ENCODE results near the gene TLL2. TPM values are rescaled to one million over a fixed set of nuclear protein-coding genes. Genes with fewer than 3 reads are reported as not detected.

Gene TLL2
- total and polyA plus RNA-seq, 2 of the 4 experiments (the other 2 are of a cell fraction) = under 0.01 to 0.05 TPM

DNA sequence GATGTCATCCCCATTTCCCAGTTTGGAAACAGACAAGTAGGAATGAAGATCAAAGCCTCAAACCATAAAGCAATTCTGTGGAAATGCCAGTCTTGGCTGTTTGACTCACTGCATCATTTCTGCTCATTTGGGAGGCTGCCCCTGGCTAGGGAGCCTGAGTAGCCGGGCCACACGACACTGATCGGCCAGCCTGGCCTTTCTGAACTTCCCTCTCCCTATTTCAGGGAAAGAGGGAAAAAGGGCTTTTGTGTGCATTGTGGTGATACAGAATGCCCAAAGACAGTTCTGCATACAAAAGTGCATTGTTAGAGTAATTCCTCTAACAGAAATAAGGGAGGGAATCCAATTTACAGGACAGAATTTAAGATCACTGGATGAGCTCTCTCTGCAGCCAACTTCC, 113.3 kb downstream of the TLL2 start:
- Histone ChIP-seq H2BK15ac (ENCODE audit: low read depth, low read length) (no peak overlapping the region), H4K20me1 (ENCODE audit: insufficient read depth, low read length) (no peaks in the 10 kb centered on the region), H3K56ac (ENCODE audit: extremely low read depth, insufficient read depth, low read length) (no peak overlapping the region), H3K27ac (ENCODE audit: insufficient read depth, low read length) (no peak overlapping the region), H2AFZ (replicated peaks; ENCODE audit: low read length, poor library complexity) (no peak overlapping the region), H3K4ac (ENCODE audit: low read depth, low read length) (no peak overlapping the region), H4K8ac (ENCODE audit: low read depth in 2 of 2, low read length in 2 of 2) (no peak overlapping the region), H3K27me3 (ENCODE audit: control insufficient read depth, insufficient read depth, low read length) (peaks cover 38% of the 10 kb centered on the region), H2AK5ac (ENCODE audit: low read depth, low read length) (no peak overlapping the region), H3K36me3 (ENCODE audit: control insufficient read depth, insufficient read depth, low read length) (no peaks in the 10 kb centered on the region), H3K9me3 (ENCODE audit: control insufficient read depth, insufficient read depth, low read length) (no peaks in the 10 kb centered on the region), H3K9ac (ENCODE audit: low read depth, low read length) (no peak overlapping the region), H3K4me1 (ENCODE audit: control insufficient read depth, insufficient read depth, low read length) (no peaks in the 10 kb centered on the region), H4K5ac (ENCODE audit: low read depth, low read length) (no peak overlapping the region), H3K4me2 (ENCODE audit: low read depth, low read length) (no peak overlapping the region), H2BK120ac (ENCODE audit: low read depth, low read length) (no peak overlapping the region), H2BK20ac (ENCODE audit: low read depth, low read length) (no peak overlapping the region), H3K23ac (ENCODE audit: low read depth, low read length) (no peak overlapping the region), H2AK9ac (replicated peaks; ENCODE audit: low read depth, low read length, poor library complexity) (no peak overlapping the region), H4K91ac (ENCODE audit: insufficient read depth, low read depth, low read length) (no peak overlapping the region), H3K4me3 (ENCODE audit: insufficient read depth, low read depth, low read length) (no peak overlapping the region), H3K14ac (replicated peaks; ENCODE audit: low read depth, low read length) (no peak overlapping the region), H2BK5ac (ENCODE audit: low read depth, low read length, poor library complexity, severe bottlenecking) (no peak overlapping the region), H3K79me1 (ENCODE audit: low read depth in 1 of 2, low read length in 2 of 2) (no peaks in the 10 kb centered on the region), H3K9me1 (ENCODE audit: insufficient read depth, low read length) (no peaks in the 10 kb centered on the region), H3K18ac (ENCODE audit: low read depth, low read length) (no peak overlapping the region)
- DNase-seq (no peak), ATAC-seq (ENCODE audit: low read depth) (no peak)
- dilution Hi-C loops (cut with HindIII; ENCODE audit: low sequenced_read_pairs, unreplicated experiment) (no loop called here), in situ Hi-C loops (cut with MboI; ENCODE audit: low sequenced_read_pairs) (no loop called here), intact Hi-C loops (cut with micrococcal nuclease) (no loop called here)
- POLR2A ChIA-PET (ENCODE audit: unreplicated experiment) = no interaction called here
- no CpG with 5 or more reads among the region's 3 CpGs for WGBS, 2 experiments (ENCODE audit: extremely low coverage in 2 of 2, insufficient read length in 1 of 2)
- CTCF ChIA-PET = no interaction called here
- TF ChIP-seq MAZ (IDR thresholded peaks at IDR 0.05; ENCODE audit: borderline replicate concordance, low read depth, low read length) (no peak), POLR2A (IDR thresholded peaks at IDR 0.05; ENCODE audit: low read depth, low read length) (no peak), MAFK (IDR thresholded peaks at IDR 0.05; ENCODE audit: low read depth, low read length) (no peak), CEBPB (IDR thresholded peaks at IDR 0.05; ENCODE audit: low read depth, low read length) (no peak), FOS (IDR thresholded peaks at IDR 0.05; ENCODE audit: low read depth, low read length) (no peak), MXI1 (IDR thresholded peaks at IDR 0.05; ENCODE audit: borderline replicate concordance, low read depth, low read length) (no peak), RCOR1 (IDR thresholded peaks at IDR 0.05; ENCODE audit: insufficient replicate concordance, low read length) (no peak), CTCF (conservative IDR thresholded peaks at IDR 0.05; ENCODE audit: low read depth, low read length) (no peak), SMC3 (IDR thresholded peaks at IDR 0.05; ENCODE audit: low read depth, low read length) (no peak), NFE2L2 (IDR thresholded peaks at IDR 0.05; ENCODE audit: low read depth, low read length) (no peak), RAD21 (IDR thresholded peaks at IDR 0.05; ENCODE audit: low read length) (no peak), RFX5 (IDR thresholded peaks at IDR 0.05; ENCODE audit: low read depth, low read length) (no peak), CHD1 (IDR thresholded peaks at IDR 0.05; ENCODE audit: low read depth, low read length) (no peak), USF2 (IDR thresholded peaks at IDR 0.05; ENCODE audit: low read depth, low read length) (no peak), BHLHE40 (IDR thresholded peaks at IDR 0.05; ENCODE audit: low read depth, low read length) (no peak)
- TF ChIP-seq, protein P1, sequence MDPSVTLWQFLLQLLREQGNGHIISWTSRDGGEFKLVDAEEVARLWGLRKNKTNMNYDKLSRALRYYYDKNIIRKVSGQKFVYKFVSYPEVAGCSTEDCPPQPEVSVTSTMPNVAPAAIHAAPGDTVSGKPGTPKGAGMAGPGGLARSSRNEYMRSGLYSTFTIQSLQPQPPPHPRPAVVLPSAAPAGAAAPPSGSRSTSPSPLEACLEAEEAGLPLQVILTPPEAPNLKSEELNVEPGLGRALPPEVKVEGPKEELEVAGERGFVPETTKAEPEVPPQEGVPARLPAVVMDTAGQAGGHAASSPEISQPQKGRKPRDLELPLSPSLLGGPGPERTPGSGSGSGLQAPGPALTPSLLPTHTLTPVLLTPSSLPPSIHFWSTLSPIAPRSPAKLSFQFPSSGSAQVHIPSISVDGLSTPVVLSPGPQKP (IDR thresholded peaks at IDR 0.05; ENCODE audit: borderline replicate concordance, low read depth, low read length) = no peak
- BruUV-seq (replicated peaks) = no TSS peak
